ENCODE measurements around the gene CAPN15.

DNA sequence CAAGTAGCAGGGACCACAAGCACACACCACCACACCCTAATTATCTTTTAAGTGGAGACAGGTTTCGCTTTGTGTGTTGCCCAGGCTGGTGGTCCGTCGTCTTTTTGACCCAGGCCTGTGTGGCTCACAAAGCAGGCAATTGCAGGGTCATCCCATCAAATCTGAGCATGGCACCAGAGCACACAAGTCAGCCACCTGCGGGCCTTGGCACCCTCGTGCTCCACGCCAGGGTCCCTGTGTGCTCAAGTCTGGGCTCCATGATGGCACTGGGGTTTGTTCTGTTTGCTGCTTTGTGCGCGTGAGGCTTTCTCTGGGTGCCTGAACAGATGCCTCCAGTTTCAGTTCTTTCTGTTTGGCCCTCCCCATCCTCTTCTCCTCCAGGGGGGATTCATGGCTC, 2.4 kb upstream of the CAPN15 start:
- TF ChIP-seq ARNTL (CRISPR knock-in tag; IDR thresholded peaks at IDR 0.05; ENCODE audit: borderline replicate concordance, low read depth) (no peak), ISL1 (CRISPR knock-in tag; IDR thresholded peaks at IDR 0.05) (no peak), TCF4 (CRISPR knock-in tag; IDR thresholded peaks at IDR 0.05; ENCODE audit: borderline replicate concordance) (no peak), ZC3H10 (CRISPR knock-in tag; IDR thresholded peaks at IDR 0.05) (no peak), CSRNP3 (CRISPR knock-in tag; IDR thresholded peaks at IDR 0.05) (no peak)
